IPS-18c (cell line): ENCODE results near the gene FAM50B.
"Not testable (repeated sequence)": the region's sequence is repeated elsewhere in the genome, so short reads cannot be mapped to it uniquely, and the experiment has no call there.

ENCODE experiments used
- H3K4me3 ChIP-seq: 2 replicates; pipeline ENCODE4 v1.7.0; 2013; ENCODE audit warnings: low read depth, mild to moderate bottlenecking, low read length, moderate library complexity; ENCODE audit not compliant: insufficient read depth
- H3K9me3 ChIP-seq: one replicate; pipeline ENCODE4 v1.6.1; 2013; ENCODE audit warnings: mild to moderate bottlenecking, low read length, moderate library complexity; ENCODE audit not compliant: control insufficient read depth, insufficient read depth

The FAM50B gene

DNA sequence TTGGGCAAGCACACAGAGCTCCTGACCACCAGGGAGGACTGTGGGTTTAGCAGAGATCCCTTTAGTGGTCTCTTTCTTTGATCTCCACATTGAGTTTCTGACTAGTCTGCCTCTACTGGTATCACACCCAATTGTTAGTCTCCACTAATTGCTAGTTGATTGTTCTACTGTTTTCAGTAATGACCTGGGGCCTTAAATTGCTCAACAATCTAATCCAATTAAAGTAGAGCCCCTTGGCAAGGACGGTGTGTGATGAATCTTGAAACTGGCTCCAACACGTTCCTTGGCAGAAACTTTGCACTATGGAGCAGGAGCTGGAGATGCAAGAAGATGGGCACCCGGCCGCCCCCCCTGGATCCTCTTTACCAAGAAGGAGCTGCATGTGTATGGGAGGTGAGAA lies 12.3 kb downstream of the FAM50B start:
- H3K9me3 ChIP-seq: no peaks in the 10 kb centered on the region

DNA sequence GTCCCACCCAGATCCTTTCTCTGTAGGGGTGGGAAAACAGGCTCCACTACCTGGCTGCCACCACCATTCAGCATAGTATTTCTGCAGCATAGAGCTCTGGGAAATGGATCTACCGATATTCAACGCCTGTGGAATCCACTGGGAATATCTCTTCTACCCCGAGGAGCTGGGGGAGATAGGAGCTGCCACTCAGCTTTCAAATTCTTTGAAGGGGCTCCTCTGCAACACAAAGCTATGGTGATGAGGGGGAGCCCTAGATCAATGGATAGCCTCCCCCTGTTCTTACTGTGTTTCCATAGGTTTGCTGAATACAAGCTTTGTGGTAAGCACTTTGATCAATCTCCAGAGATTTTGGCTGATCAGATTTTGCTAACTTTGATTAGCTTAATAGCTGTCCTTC lies 12.9 kb downstream of the FAM50B start:
- Histone ChIP-seq H3K4me3 (no peak overlapping the region; the same call in 1 of the 2 replicates), H3K9me3 (no peaks in the 10 kb centered on the region)

More for the DNA sequence above, 12.3 kb downstream of the FAM50B start:
- H3K4me3 ChIP-seq: no peak overlapping the region

DNA sequence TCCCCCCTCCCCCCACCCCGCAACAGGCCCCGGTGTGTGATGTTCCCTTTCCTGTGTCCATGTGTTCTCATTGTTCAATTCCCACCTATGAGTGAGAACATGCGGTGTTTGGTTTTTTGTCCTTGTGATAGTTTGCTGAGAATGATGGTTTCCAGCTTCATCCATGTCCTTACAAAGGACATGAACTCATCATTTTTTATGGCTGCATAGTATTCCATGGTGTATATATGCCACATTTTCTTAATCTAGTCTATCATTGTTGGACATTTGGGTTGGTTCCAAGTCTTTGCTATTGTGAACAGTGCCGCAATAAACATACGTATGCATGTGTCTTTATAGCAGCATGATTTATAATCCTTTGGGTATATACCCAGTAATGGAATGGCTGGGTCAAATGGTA lies 14.1 kb downstream of the FAM50B start:
- not testable (repeated sequence) for H3K9me3 ChIP-seq, H3K4me3 ChIP-seq

DNA sequence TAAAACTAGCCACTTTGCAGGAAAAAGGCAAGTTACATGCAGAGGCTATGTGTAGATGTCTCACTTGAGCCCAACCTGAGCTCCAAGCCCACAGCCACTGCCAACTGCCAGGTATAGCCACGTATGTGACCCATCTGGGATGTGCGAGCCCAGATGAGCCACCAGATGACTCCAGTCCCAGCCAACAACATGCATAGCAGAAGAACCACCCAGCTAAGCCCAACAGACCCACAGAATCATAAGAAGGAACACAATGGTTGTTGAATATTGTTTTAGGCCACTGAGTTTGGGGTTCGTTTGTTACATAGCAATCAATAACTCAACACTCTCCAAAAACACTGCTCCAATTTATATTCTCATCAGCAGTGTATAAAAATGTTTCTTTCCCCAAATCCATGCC lies 16.3 kb downstream of the FAM50B start:
- no peak overlapping the region for H3K4me3 ChIP-seq
- H3K9me3 ChIP-seq: no peaks in the 10 kb centered on the region

DNA sequence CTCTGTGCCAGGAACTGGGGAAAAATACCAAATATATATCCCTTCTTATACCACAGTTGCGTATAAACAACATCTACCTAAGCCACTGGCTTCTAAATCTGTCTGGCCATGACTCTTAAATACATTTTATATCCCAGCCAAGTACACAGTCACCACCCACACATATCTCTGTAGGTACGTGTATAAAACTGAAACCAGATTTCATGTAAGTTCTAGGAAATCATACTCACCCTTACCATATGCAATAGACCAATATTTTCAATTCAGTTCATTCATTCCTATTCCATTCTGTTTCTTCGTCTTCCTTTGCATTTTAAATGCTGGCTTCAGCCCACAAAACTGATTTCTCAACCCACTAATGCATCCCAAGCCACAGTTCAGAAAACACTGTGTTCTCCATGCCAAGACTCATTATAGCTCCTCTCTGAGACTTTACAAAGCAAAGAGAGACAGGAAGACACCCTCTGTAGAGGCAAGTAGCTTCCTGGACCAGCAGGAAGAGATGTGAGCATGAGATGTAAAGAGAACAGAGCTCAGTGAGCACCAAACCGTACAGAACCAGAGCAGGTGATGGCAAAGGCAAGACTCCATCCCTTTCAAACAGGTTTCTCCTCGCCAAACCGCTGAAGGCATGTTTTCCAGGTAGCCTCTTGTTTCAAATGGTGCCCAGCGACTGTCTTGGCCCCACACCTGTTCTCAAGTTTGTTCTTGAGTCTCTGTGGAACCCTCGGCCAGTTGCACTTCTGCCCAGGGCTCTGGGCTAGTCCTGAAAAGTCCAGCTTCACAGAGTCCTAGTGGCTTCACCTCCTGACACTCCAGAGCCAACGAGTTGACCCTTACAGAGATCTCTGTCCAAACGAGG lies 18.7 kb downstream of the FAM50B start:
- no peak overlapping the region for H3K4me3 ChIP-seq
- H3K9me3 ChIP-seq: no peaks in the 10 kb centered on the region

DNA sequence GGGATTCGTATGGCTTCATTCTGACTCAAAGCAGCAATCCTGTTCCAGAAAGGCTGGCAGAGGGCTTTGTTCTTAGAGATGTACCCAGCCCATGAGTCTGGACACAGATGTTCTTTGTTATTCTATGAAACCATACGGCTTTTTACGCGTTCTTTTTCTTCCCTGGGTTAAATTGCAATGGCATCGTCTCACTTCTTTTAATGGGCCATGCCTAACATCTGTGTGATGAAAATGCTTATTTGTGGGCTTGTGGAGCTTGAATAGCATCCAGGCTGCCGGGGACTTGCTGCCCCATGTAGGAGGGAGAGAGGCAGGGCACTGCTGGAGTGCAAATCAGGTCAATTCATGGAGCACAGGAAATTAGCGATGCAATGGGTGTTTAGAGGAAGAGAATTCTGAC lies 19.4 kb downstream of the FAM50B start:
- Histone ChIP-seq H3K4me3 (no peak overlapping the region), H3K9me3 (no peaks in the 10 kb centered on the region)

DNA sequence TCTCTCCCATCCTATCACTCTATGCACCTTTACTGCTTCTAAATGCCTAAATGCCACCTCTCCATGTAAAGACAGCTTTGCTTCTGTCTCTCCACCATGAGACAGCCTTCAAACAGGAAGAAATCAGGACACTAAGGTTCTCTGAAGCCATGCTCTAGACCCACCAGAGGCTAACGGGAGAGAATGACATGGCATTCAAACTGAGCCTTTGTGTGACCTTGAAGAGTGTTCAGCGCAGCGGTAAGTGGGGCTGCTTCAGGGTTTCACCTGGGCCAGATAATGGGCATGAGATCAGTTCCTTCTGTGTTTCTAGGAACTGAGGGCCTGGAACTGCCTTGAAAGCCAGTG lies 20.1 kb downstream of the FAM50B start:
- Histone ChIP-seq H3K9me3 (no peaks in the 10 kb centered on the region), H3K4me3 (no peak overlapping the region)

DNA sequence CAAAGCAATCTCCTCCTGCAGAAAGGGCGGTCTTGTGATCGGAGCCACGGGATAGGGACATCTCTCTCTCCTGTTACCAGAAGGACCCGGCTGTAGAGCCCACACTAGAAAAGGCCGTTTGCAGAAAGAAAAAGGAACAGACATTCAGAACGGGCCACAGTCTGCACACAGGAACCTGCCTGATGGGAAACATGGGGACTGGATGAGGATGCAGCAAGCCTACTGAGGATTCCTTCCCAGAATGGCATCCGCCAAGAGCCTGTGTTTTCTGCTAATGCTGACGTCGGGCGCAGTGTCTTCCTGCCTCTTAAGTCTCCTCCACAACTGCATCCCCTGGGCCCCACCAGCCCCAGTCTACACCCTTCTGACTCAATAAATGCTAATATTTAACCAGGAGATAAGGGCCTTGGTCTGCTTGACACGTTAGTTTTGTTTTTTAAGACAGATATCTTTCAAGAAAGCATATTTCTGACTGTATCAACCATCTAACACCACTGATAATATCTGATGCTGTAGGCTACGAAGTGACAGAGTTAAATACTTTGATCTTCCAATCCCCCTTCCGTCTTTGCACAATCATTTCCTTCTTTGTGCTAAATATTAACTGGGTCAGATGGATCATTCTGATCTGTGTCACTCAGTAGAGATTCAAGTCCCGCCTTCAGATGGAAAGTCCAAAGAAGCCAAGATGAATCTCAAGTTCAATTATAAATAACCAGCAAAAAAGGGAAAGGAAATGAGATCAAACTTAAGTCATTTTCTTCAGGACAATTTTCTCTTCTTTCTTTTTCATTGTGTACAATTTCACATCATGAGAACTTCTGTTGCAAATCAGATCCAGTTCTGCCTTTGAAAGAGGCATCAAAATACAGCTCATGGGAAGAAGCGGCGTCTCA lies 20.7 kb downstream of the FAM50B start:
- no peaks in the 10 kb centered on the region for H3K9me3 ChIP-seq
- no peak overlapping the region for H3K4me3 ChIP-seq

DNA sequence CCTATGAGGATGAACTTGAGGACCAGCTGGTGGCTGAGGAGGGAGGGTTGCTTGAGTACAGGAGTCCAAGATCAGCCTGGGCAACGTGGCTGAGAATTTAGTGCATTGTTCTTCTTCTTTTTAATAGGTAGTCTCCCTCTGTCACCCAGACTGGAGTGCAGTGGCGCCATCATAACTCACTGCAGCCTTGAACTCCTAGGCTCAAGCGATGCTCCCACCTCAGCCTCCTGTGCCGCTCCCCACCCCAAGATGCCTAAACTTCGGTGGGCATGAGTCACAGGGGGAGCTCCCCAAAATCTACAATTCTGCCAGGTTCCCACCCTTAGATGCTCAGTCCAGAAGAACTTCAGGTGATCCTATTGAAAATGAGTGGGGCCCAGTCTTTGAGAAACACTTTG lies 21.4 kb downstream of the FAM50B start:
- no peak overlapping the region for H3K4me3 ChIP-seq
- no peaks in the 10 kb centered on the region for H3K9me3 ChIP-seq

DNA sequence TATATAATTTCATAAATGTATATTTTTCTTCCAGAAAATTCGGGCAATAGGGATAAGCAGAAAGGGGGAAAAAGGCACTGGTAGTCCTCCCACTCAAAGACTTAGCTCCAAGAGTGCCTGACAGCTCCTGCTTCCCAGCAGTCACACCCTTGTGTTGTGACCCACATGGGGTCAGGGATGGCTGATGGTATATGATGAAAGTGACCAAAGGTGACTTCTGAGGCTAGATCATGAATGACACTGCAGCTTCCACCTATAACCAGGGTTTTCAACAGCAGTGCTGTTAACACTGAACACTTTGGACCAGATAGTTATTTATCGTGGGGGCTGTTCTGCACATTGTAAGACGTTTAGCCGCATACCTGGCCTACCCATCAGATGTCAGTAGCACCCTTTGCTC lies 22.3 kb downstream of the FAM50B start:
- Histone ChIP-seq H3K4me3 (no peak overlapping the region), H3K9me3 (no peaks in the 10 kb centered on the region)

DNA sequence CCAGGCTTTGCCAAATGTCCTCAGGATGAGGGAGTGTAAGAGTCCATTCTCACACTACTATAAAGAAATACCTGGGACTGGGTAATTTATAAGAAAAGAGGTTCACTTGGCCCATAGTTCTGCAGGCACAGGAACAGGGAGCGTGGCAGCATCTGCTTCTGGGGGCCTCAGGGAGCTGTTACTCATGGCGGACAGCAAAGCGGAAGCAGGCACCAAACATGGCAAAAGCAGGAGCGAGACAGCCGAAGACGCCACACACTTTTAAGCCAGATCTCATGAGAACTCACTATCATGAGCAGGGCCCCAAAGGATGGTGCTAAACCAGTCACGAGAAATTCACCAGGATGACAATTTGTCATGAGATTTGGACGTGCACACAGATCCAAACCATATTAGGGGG lies 22.8 kb downstream of the FAM50B start:
- no peak overlapping the region for H3K4me3 ChIP-seq
- no peaks in the 10 kb centered on the region for H3K9me3 ChIP-seq

DNA sequence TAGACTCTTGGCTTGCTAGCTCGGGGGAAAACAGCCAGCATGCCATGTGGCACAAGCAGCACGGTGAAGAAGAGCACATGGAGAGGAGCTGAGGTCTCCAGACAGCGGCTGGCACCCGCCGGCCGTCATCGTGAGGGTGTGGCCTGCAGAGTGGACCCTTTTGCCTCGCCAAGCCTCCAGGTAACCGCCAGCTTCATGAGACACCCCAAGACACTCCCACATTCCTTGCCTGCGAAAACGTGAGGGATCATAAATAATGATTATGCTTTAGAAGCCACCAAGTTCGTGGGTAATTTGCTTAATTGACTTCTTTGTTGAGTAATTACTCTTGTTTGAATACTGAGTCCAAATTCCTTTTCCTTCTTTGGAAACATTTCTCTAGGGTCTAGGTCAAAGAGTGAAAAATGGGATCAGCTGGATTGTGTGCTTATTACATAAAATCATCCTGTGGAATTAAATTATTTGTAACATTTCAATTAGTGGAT lies 23.2 kb downstream of the FAM50B start:
- Histone ChIP-seq H3K9me3 (peaks cover under 1% of the 10 kb centered on the region), H3K4me3 (no peak overlapping the region)

DNA sequence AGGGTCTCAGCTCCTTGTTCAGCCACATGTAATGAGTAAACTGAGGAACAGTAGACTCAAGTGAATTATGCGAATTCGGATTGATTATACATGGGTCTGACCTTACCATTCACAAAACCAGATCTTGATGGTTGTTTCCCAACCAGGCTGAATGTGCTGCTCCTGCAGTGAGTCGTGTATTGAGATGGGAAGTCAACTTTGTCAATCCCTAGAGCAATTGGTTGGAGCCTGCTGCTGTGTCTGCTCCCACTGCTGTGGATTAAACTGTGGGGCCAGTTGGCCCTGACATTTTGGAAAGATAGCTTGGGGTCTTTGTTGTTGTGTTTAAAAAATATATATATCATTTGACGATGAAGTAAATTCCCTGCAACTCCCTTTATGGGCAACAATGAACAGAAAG lies 23.9 kb downstream of the FAM50B start:
- no peak overlapping the region for H3K4me3 ChIP-seq
- peaks cover 2% of the 10 kb centered on the region for H3K9me3 ChIP-seq

DNA sequence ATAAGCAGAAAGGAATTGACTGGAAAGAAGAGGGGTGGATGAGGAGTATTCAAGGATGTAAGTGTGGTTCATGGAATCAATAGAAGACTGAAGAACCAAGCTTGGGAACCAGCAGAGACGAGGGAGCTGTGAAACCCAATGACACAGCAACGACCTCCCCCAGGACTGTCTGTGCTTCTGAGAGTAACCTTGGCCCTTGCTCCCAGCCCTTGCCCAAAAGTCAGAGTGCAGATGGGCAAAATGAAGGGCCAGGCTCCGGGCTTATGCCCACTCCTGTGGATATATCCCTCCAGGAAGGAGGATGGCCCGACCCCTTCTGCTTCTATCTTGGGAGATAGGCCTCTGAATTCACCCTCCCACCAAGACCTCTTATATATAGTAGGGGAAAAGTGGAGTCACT lies 24.9 kb downstream of the FAM50B start:
- no peak overlapping the region for H3K4me3 ChIP-seq
- peaks cover 2% of the 10 kb centered on the region for H3K9me3 ChIP-seq

DNA sequence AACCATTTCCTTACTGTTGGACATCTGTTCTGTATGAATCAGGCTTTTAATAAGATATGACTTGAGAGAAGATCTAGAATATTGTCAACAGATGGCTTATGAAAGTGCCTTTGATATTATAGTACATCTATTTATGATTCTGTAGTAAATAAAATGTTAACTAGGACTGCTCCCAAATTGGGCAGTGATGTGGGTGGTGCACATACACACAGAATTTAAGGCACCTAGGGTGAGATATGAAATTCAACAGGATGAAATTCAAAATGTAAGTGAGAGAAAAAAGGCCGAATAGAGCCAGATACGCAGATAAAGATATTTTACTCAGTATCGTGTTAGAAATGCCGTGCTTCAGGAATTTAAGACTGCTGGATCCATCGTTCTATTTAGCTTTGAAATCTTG lies 26.3 kb downstream of the FAM50B start:
- no peak overlapping the region for H3K4me3 ChIP-seq

DNA sequence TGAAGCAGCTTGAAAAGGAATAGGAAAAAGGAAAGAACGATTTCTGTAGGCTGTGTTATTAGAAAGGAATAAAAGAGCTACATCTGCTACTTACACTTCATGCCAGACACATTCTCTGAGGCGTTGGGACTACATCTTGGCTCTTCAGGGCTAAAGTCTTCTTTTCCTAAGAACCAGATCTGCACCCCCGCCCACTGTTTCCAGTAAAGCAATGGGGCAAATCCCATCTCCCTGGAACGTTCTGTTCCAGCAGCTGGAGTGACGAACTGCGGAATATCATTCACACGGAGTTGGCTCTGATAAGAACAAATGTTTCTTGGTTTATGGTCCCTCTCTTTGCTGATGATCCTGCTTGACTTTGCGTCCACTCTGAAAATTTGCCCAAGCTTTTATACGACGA lies 26.9 kb downstream of the FAM50B start:
- Histone ChIP-seq H3K9me3 (peaks cover 2% of the 10 kb centered on the region), H3K4me3 (no peak overlapping the region)

More for the DNA sequence above, 26.3 kb downstream of the FAM50B start:
- peaks cover 2% of the 10 kb centered on the region for H3K9me3 ChIP-seq

DNA sequence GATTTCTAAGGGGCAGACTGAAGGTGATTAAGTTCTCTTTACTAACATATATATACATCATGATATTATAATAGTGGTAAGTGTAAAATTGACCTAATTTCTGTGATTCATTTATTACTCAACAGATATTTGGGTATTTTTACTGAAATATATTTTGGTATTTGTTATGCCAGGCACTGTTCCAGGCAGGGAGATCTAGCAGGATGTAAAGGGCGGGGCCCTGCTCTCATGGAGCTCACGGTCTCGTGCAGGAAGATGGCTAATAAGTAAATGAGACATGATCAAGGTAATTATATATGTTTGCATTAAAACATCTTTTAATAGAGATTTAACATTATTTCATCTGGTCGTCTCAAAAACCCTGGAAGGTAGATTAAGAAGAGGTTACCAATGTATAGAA lies 27.7 kb downstream of the FAM50B start:
- H3K9me3 ChIP-seq: peaks cover 4% of the 10 kb centered on the region
- H3K4me3 ChIP-seq: no peak overlapping the region

DNA sequence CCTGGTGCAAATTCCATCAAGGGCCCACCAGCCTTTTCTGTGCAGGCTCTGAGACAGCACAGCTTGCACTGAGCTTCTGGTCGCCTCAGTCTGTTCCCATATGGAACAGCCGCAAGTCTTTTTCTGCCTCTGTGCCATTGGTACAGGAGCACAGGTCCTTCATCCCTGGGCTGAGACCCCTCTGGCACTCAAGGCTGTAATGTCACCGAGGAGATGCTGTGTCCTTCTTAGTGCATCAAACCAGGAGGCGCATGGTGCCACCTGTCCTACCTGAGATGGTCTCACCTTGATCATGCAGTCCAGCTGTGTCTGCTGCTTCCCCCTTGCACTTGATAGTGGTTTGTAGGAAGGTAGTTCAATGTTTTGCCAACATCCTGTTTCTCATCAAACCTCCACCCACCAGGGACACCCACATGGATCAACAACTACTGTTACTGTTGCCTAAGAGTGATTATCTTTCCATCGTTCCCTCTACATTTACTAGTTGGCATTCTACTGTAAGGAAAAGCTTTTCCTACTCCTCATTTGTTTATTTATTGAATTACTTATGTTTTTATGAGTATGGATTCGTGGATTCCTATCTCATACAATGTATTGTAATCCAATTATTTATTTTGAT lies 29.0 kb downstream of the FAM50B start:
- no peak overlapping the region for H3K4me3 ChIP-seq
- peaks cover 4% of the 10 kb centered on the region for H3K9me3 ChIP-seq
